Body of pancreas (tissue), 4 donors: ENCODE data around the gene AK9. TPM values are rescaled to one million over a fixed set of nuclear protein-coding genes. Genes with fewer than 3 reads are reported as not detected.

ENCODE experiments used
- ATAC-seq: fragments of 150-250 bp; one replicate; pipeline ENCODE4 v1.9.1; 2016
- DNase-seq, 4 donors: peaks; one replicate each; pipeline ENCODE4 v3.0.0-alpha.2; 2019
- H3K27ac ChIP-seq, 4 donors: fragments of 200-600 bp; sonication (generic); 1 replicate in 3 of 4; 2 replicates in 1 of 4; pipeline versions ENCODE4 v1.5.1 to v1.6.1; 2016 to 2019; ENCODE audit warnings: mild to moderate bottlenecking in 1 of 4, mixed read lengths in 1 of 4, moderate library complexity in 1 of 4
- H3K27me3 ChIP-seq, 2 donors: fragments of 200-600 bp; sonication (generic); one replicate each; pipeline ENCODE4 v1.6.0; 2016; ENCODE audit warnings: mild to moderate bottlenecking in 1 of 2
- H3K36me3 ChIP-seq, 2 donors: fragments of 200-600 bp; sonication (generic); replicated peaks in 1 of 2; 2 replicates each; pipeline ENCODE4 v1.5.1; 2016; ENCODE audit warnings: low read depth in 2 of 2; ENCODE audit not compliant: insufficient read depth in 1 of 2
- H3K4me1 ChIP-seq: fragments of 200-600 bp; sonication (generic); one replicate; pipeline ENCODE4 v1.6.0; 2016
- H3K4me3 ChIP-seq, 2 donors: fragments of 200-600 bp; sonication (generic); 1 replicate in 1 of 2; 2 replicates in 1 of 2; pipeline ENCODE4 v1.5.1; 2016 to 2019
- H3K9me3 ChIP-seq, 3 donors: fragments of 200-600 bp; sonication (generic); 1 replicate in 2 of 3; 2 replicates in 1 of 3; pipeline ENCODE4 v1.5.1; 2016
- CTCF ChIP-seq, 7 experiments: fragments of 450-650 bp in 4 of 7; fragments of 200-600 bp in 3 of 7; sonication (generic) in 3 of 7; IDR thresholded peaks; one replicate each; pipeline ENCODE4 v1.5.1; 2016 to 2019; ENCODE audit warnings: antibody characterized with exemption in 7 of 7
- POLR2A ChIP-seq, 3 donors: fragments of 450-650 bp; IDR thresholded peaks; one replicate each; pipeline ENCODE4 v1.6.1; 2016; ENCODE audit warnings: antibody characterized with exemption in 3 of 3, mild to moderate bottlenecking in 2 of 3
- WGBS, 2 donors: methylation state at CpG; one replicate each; pipeline ENCODE4 v1.1.5; 2017; 5-methylcytosine and 5-hydroxymethylcytosine counted together
- intact Hi-C: fragments of 100-400 bp; cut with DNase I; formaldehyde crosslinking; loops from one replicate; pipeline ENCODE4 v1.15.1; 2023
- total RNA-seq, 2 donors: library from RNA; depleted of rRNA; stranded (reverse); fragments of >200 nt; gene quantifications; one replicate each; pipeline ENCODE4 v1.1.0, GENCODE V29; 2016

AK9 gene
- total RNA-seq, 2 donors from 2014 or later = 9.6 to 20.1 TPM

GRCh38 chr6:109702791-109703190 lies 11.8 kb upstream of the AK9 start:
- DNase-seq (no peak), ATAC-seq (no peak)
- Histone ChIP-seq H3K36me3 (no peaks in the 10 kb centered on the region), H3K4me1 (peaks cover 4% of the 10 kb centered on the region), H3K9me3 (no peaks in the 10 kb centered on the region), H3K27me3 (no peaks in the 10 kb centered on the region), H3K27ac (no peak overlapping the region), H3K4me3 (no peak overlapping the region)
- intact Hi-C loops = loop anchor here (5.0 kb wide), 1 partner anchor 340 kb away; no protein-coding TSS in a partner anchor
- WGBS, 2 donors = 61 to 73% methylated on average over 4 of the region's 4 CpGs
- no peak for TF ChIP-seq CTCF (IDR thresholded peaks at IDR 0.05)
- no peak for TF ChIP-seq POLR2A (IDR thresholded peaks at IDR 0.05)

GRCh38 chr6:109701774-109702173 lies 10.8 kb upstream of the AK9 start:
- H3K4me3 ChIP-seq = no peak overlapping the region
- WGBS, 2 donors = 65 to 81% methylated on average over 2 of the region's 2 CpGs
- H3K9me3 ChIP-seq = no peaks in the 10 kb centered on the region
- H3K4me1 ChIP-seq = peaks cover 4% of the 10 kb centered on the region
- intact Hi-C loops = loop anchor here (5.0 kb wide), 1 partner anchor 341 kb away; no protein-coding TSS in a partner anchor
- no peak for TF ChIP-seq CTCF (IDR thresholded peaks at IDR 0.05)
- TF ChIP-seq POLR2A (IDR thresholded peaks at IDR 0.05) = no peak
- no peaks in the 10 kb centered on the region for H3K36me3 ChIP-seq
- no peaks in the 10 kb centered on the region for H3K27me3 ChIP-seq
- DNase-seq (peak in 1 of 4 donors; percentile 25), ATAC-seq (no peak)
- no peak overlapping the region for H3K27ac ChIP-seq

GRCh38 chr6:109701221-109701620 lies 10.2 kb upstream of the AK9 start:
- intact Hi-C loops = loop anchor here (5.0 kb wide), 1 partner anchor 341 kb away; no protein-coding TSS in a partner anchor
- peaks cover 4% of the 10 kb centered on the region for H3K4me1 ChIP-seq
- TF ChIP-seq POLR2A (IDR thresholded peaks at IDR 0.05) (no peak), CTCF (IDR thresholded peaks at IDR 0.05) (no peak)
- no peaks in the 10 kb centered on the region for H3K27me3 ChIP-seq
- H3K4me3 ChIP-seq = no peak overlapping the region
- no peaks in the 10 kb centered on the region for H3K36me3 ChIP-seq
- DNase-seq = no peak
- no peak for ATAC-seq
- H3K27ac ChIP-seq = no peak overlapping the region
- H3K9me3 ChIP-seq = no peaks in the 10 kb centered on the region
- WGBS, 2 donors = 80 to 86% methylated on average over 4 of the region's 4 CpGs

GRCh38 chr6:109696355-109696754 lies 5.4 kb upstream of the AK9 start:
- Histone ChIP-seq H3K27ac (no peak overlapping the region), H3K4me1 (peaks cover 15% of the 10 kb centered on the region), H3K9me3 (no peaks in the 10 kb centered on the region), H3K27me3 (no peaks in the 10 kb centered on the region), H3K4me3 (no peak overlapping the region), H3K36me3 (no peaks in the 10 kb centered on the region)
- DNase-seq (no peak), ATAC-seq (no peak)
- no peak for TF ChIP-seq POLR2A (IDR thresholded peaks at IDR 0.05)
- no peak for TF ChIP-seq CTCF (IDR thresholded peaks at IDR 0.05)
- intact Hi-C loops = no loop called here
- 94 to 96% methylated on average over 5 of the region's 5 CpGs for WGBS, 2 donors

GRCh38 chr6:109695468-109695867 lies 4.5 kb upstream of the AK9 start:
- TF ChIP-seq CTCF (IDR thresholded peaks at IDR 0.05) (no peak), POLR2A (IDR thresholded peaks at IDR 0.05) (no peak)
- WGBS, 2 donors = 64 to 65% methylated on average over 4 of the region's 4 CpGs
- H3K27ac ChIP-seq = no peak overlapping the region
- no peaks in the 10 kb centered on the region for H3K27me3 ChIP-seq
- DNase-seq = no peak
- no peak for ATAC-seq
- intact Hi-C loops = no loop called here
- H3K9me3 ChIP-seq = no peaks in the 10 kb centered on the region
- H3K36me3 ChIP-seq = no peaks in the 10 kb centered on the region
- H3K4me3 ChIP-seq = no peak overlapping the region
- H3K4me1 ChIP-seq = peaks cover 15% of the 10 kb centered on the region
